ENCODE measurements around the gene SOX11. TPM values are rescaled to one million over a fixed set of nuclear protein-coding genes. Genes with fewer than 3 reads are reported as not detected.

Gene SOX11
- total RNA-seq, 1 donor from 2014 or later, result 576 TPM

DNA sequence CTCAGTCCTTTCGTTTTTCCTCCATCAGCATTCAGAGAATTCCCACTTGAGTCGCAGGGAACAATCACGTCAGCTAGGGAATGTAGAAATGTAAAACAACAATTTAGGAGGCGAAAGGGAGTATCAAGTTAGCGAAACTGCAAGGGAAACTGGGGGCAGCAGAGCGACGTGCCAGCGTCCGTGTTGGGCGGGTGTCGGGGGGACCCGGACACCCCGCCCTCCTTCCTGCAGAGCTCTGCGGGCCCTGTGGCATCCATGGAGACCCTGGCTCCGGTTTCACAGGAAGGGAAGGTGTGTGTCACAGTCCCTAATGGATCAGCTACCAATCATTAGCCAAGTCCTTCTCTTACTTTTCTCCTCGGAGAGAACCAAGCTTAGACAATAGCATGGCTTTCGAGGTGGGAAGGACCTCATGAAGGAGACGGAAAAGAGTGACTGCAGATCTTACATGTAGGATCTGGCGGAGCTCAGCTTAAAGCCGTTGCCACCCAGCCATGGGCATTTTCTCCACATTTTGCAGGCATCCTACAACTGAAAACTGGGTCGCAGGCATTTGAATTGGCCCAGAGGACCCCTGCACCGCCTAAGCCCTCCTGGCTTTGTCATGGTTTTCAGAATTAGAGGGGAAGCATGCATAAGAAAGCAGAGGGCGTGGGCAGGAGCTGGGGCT lies 33.7 kb downstream of the SOX11 start:
- peak overlapping the region; percentile 75 for H3K4me3 Mint-ChIP-seq (ENCODE audit: unreplicated experiment)
- no peaks in the 10 kb centered on the region for H3K9me3 Mint-ChIP-seq (ENCODE audit: unreplicated experiment)
- TF ChIP-seq, protein P1, sequence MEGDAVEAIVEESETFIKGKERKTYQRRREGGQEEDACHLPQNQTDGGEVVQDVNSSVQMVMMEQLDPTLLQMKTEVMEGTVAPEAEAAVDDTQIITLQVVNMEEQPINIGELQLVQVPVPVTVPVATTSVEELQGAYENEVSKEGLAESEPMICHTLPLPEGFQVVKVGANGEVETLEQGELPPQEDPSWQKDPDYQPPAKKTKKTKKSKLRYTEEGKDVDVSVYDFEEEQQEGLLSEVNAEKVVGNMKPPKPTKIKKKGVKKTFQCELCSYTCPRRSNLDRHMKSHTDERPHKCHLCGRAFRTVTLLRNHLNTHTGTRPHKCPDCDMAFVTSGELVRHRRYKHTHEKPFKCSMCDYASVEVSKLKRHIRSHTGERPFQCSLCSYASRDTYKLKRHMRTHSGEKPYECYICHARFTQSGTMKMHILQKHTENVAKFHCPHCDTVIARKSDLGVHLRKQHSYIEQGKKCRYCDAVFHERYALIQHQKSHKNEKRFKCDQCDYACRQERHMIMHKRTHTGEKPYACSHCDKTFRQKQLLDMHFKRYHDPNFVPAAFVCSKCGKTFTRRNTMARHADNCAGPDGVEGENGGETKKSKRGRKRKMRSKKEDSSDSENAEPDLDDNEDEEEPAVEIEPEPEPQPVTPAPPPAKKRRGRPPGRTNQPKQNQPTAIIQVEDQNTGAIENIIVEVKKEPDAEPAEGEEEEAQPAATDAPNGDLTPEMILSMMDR (IDR thresholded peaks at IDR 0.05; ENCODE audit: partially characterized antibody, unreplicated experiment), result no peak
- peak overlapping the region; percentile 69 for H3K27ac Mint-ChIP-seq (ENCODE audit: unreplicated experiment)
- H3K27me3 Mint-ChIP-seq (ENCODE audit: unreplicated experiment), result peaks cover 2% of the 10 kb centered on the region
- no peaks in the 10 kb centered on the region for H3K36me3 Mint-ChIP-seq (ENCODE audit: unreplicated experiment)
- DNase-seq, result peak; percentile 36
- peaks cover 10% of the 10 kb centered on the region for H3K4me1 Mint-ChIP-seq (ENCODE audit: low read depth, unreplicated experiment)

DNA sequence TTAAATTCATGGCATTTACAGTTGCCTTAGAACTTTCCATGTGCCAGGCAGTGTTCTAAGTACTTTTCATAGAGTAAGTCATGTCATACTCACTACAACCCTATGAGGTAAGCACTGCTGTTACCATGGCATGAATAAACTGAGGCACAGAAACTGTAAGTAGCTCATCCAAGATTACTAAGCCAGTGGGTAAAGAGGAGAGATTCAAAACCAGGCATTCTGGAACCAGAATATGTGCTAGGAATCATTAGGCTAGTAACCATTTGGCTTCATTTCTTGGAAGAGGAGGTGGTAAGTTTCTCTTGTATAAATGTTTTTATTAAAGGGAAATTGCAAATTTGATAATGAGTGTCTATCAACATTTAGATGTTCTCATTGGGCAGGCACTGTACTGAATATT lies 35.1 kb downstream of the SOX11 start:
- DNase-seq, result no peak
- Mint-ChIP-seq H3K27ac (ENCODE audit: unreplicated experiment) (no peak overlapping the region), H3K4me1 (ENCODE audit: low read depth, unreplicated experiment) (peaks cover 10% of the 10 kb centered on the region), H3K36me3 (ENCODE audit: unreplicated experiment) (peaks cover 2% of the 10 kb centered on the region), H3K4me3 (ENCODE audit: unreplicated experiment) (peak overlapping the region; percentile 53), H3K9me3 (ENCODE audit: unreplicated experiment) (no peaks in the 10 kb centered on the region), H3K27me3 (ENCODE audit: unreplicated experiment) (peaks cover 2% of the 10 kb centered on the region)
- TF ChIP-seq, protein P1 (IDR thresholded peaks at IDR 0.05; ENCODE audit: partially characterized antibody, unreplicated experiment), result no peak

- peaks cover 6% of the 10 kb centered on the region for H3K36me3 Mint-ChIP-seq (ENCODE audit: unreplicated experiment)
- peaks cover 4% of the 10 kb centered on the region for H3K9me3 Mint-ChIP-seq (ENCODE audit: unreplicated experiment)
- peaks cover 10% of the 10 kb centered on the region for H3K4me1 Mint-ChIP-seq (ENCODE audit: low read depth, unreplicated experiment)
These were observed 37.2 kb downstream of the SOX11 start for GRCh38 chr2:5729416-5729815.

DNA sequence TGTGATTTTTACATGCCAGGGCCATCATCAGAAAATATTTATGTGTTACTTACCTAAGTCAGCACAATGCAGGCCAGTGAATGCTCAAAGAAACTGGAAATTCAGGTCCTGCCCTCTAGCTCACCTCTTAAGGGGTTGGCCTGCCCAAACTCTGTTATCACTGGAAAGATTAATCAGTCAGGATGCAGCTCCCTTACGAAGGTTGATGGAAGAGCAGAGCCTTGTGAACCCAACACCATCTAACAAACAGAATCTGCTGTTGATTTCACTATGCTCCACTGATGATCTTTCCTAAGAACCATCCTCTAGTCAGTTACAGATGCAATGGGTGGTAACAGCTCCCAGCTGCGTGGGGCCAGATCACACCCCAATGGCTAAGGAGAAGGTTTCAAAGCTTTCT lies 38.2 kb downstream of the SOX11 start:
- peaks cover 4% of the 10 kb centered on the region for H3K9me3 Mint-ChIP-seq (ENCODE audit: unreplicated experiment)
- no peak for DNase-seq
- no peaks in the 10 kb centered on the region for H3K27me3 Mint-ChIP-seq (ENCODE audit: unreplicated experiment)
- H3K4me1 Mint-ChIP-seq (ENCODE audit: low read depth, unreplicated experiment), result peaks cover 10% of the 10 kb centered on the region
- no peak overlapping the region for H3K27ac Mint-ChIP-seq (ENCODE audit: unreplicated experiment)
- H3K4me3 Mint-ChIP-seq (ENCODE audit: unreplicated experiment), result no peak overlapping the region
- TF ChIP-seq, protein P1 (IDR thresholded peaks at IDR 0.05; ENCODE audit: partially characterized antibody, unreplicated experiment), result no peak
- peaks cover 6% of the 10 kb centered on the region for H3K36me3 Mint-ChIP-seq (ENCODE audit: unreplicated experiment)

More at GRCh38 chr2:5729416-5729815, 37.2 kb downstream of the SOX11 start:
- TF ChIP-seq, protein P1 (IDR thresholded peaks at IDR 0.05; ENCODE audit: partially characterized antibody, unreplicated experiment), result no peak
- H3K27me3 Mint-ChIP-seq (ENCODE audit: unreplicated experiment), result peaks cover 2% of the 10 kb centered on the region
- no peak overlapping the region for H3K27ac Mint-ChIP-seq (ENCODE audit: unreplicated experiment)
- no peak overlapping the region for H3K4me3 Mint-ChIP-seq (ENCODE audit: unreplicated experiment)
- no peak for DNase-seq

- Mint-ChIP-seq H3K4me3 (ENCODE audit: unreplicated experiment) (no peak overlapping the region), H3K27me3 (ENCODE audit: unreplicated experiment) (no peaks in the 10 kb centered on the region), H3K4me1 (ENCODE audit: low read depth, unreplicated experiment) (peaks cover 6% of the 10 kb centered on the region), H3K36me3 (ENCODE audit: unreplicated experiment) (peaks cover 6% of the 10 kb centered on the region), H3K9me3 (ENCODE audit: unreplicated experiment) (peaks cover 4% of the 10 kb centered on the region), H3K27ac (ENCODE audit: unreplicated experiment) (no peak overlapping the region)
- TF ChIP-seq, protein P1 (IDR thresholded peaks at IDR 0.05; ENCODE audit: partially characterized antibody, unreplicated experiment), result no peak
- DNase-seq, result no peak
These were observed 42.8 kb downstream of the SOX11 start for GRCh38 chr2:5734859-5735520.

All from glutamatergic neuron (in vitro differentiated cells).